H9 (cell line): ENCODE data around the gene PSMA6. TPM values are rescaled to one million over a fixed set of nuclear protein-coding genes. Genes with fewer than 3 reads are reported as not detected.

ENCODE experiments used
- DNase-seq: peaks from one replicate; pipeline ENCODE4 v3.0.0-alpha.2; 2017
- H2AFZ ChIP-seq: one replicate; pipeline ENCODE4 v1.6.1; 2013; ENCODE audit warnings: mild to moderate bottlenecking, low read length, control low read depth, moderate library complexity
- H2AK5ac ChIP-seq: 2 replicates; pipeline ENCODE4 v1.6.1; 2013; ENCODE audit warnings: low read length, control low read depth, mixed read lengths; ENCODE audit not compliant: insufficient read length
- H2BK120ac ChIP-seq: one replicate; pipeline ENCODE4 v1.6.1; 2013; ENCODE audit warnings: low read depth, mild to moderate bottlenecking, low read length, control low read depth, inconsistent platforms; ENCODE audit not compliant: poor library complexity, severe bottlenecking
- H2BK12ac ChIP-seq: 2 replicates; pipeline ENCODE4 v1.6.1; 2013; ENCODE audit warnings: low read length, control low read depth, mixed read lengths, low read depth; ENCODE audit not compliant: insufficient read length
- H2BK15ac ChIP-seq: 2 replicates; pipeline ENCODE4 v1.6.1; 2013; ENCODE audit warnings: low read depth, low read length, control low read depth
- H2BK20ac ChIP-seq: one replicate; pipeline ENCODE4 v1.6.1; 2013; ENCODE audit warnings: low read depth, mild to moderate bottlenecking, low read length, control low read depth, inconsistent platforms; ENCODE audit not compliant: poor library complexity, severe bottlenecking
- H2BK5ac ChIP-seq: 2 replicates; pipeline ENCODE4 v1.6.1; 2013; ENCODE audit warnings: low read length, control low read depth, mixed read lengths; ENCODE audit not compliant: insufficient read length
- H3K14ac ChIP-seq: 2 replicates; pipeline ENCODE4 v1.6.1; 2013; ENCODE audit warnings: low read length, control low read depth; ENCODE audit not compliant: insufficient read depth
- H3K18ac ChIP-seq: 2 replicates; pipeline ENCODE4 v1.6.1; 2013; ENCODE audit warnings: low read depth, mild to moderate bottlenecking, mixed read lengths, low read length, control low read depth; ENCODE audit not compliant: insufficient read length
- H3K23ac ChIP-seq: 2 replicates; pipeline ENCODE4 v1.6.1; 2013; ENCODE audit warnings: low read length, control low read depth, mixed read lengths, low read depth; ENCODE audit not compliant: insufficient read length
- H3K23me2 ChIP-seq: 2 replicates; pipeline ENCODE4 v1.6.1; 2013; ENCODE audit warnings: low read depth, mild to moderate bottlenecking, mixed read lengths, low read length, control low read depth; ENCODE audit not compliant: insufficient read length, poor library complexity, severe bottlenecking
- H3K27ac ChIP-seq: 2 replicates; pipeline ENCODE4 v1.5.1; 2013; ENCODE audit warnings: low read length, control low read depth, mixed read lengths, low read depth; ENCODE audit not compliant: insufficient read length
- H3K27me3 ChIP-seq: 2 replicates; pipeline ENCODE4 v1.6.1; 2013; ENCODE audit warnings: low read length, control low read depth, inconsistent platforms; ENCODE audit not compliant: insufficient read depth
- H3K4ac ChIP-seq: 2 replicates; pipeline ENCODE4 v1.6.1; 2013; ENCODE audit warnings: low read depth, mild to moderate bottlenecking, control low read depth, inconsistent platforms, low read length, moderate library complexity
- H3K4me1 ChIP-seq: 2 replicates; pipeline ENCODE4 v1.6.1; 2013; ENCODE audit warnings: low read length, control low read depth, inconsistent platforms; ENCODE audit not compliant: insufficient read depth
- H3K4me2 ChIP-seq: 2 replicates; pipeline ENCODE4 v1.6.1; 2013; ENCODE audit warnings: low read length, control low read depth, mixed read lengths; ENCODE audit not compliant: insufficient read length, insufficient read depth
- H3K56ac ChIP-seq: 2 replicates; pipeline ENCODE4 v1.6.1; 2013; ENCODE audit warnings: low read depth, mild to moderate bottlenecking, mixed read lengths, low read length, control low read depth; ENCODE audit not compliant: insufficient read length
- H3K79me1 ChIP-seq: 2 replicates; pipeline ENCODE4 v1.6.1; 2013; ENCODE audit warnings: low read depth, mild to moderate bottlenecking, moderate library complexity, low read length, control low read depth, inconsistent platforms; ENCODE audit not compliant: insufficient read depth, poor library complexity, severe bottlenecking
- H3K79me2 ChIP-seq: 2 replicates; pipeline ENCODE4 v1.6.1; 2013; ENCODE audit warnings: low read length, control low read depth, inconsistent platforms; ENCODE audit not compliant: insufficient read depth
- H3K9ac ChIP-seq: 2 replicates; pipeline ENCODE4 v1.6.1; 2013; ENCODE audit warnings: low read length, control low read depth, mixed read lengths; ENCODE audit not compliant: insufficient read length; ENCODE audit errors: extremely low read depth
- H3K9me3 ChIP-seq: one replicate; pipeline ENCODE4 v1.6.1; 2013; ENCODE audit warnings: low read depth, low read length, inconsistent platforms; ENCODE audit not compliant: control insufficient read depth
- H3T11ph ChIP-seq: one replicate; pipeline ENCODE4 v1.6.1; 2013; ENCODE audit warnings: mild to moderate bottlenecking, low read length, control low read depth, inconsistent platforms
- H4K20me1 ChIP-seq: one replicate; pipeline ENCODE4 v1.6.1; 2013; ENCODE audit not compliant: control insufficient read depth, insufficient read length, insufficient read depth
- H4K5ac ChIP-seq: 2 replicates; pipeline ENCODE4 v1.6.1; 2013; ENCODE audit warnings: low read depth, mild to moderate bottlenecking, mixed read lengths, low read length, control low read depth; ENCODE audit not compliant: insufficient read length
- H4K8ac ChIP-seq: replicated peaks from 2 replicates; pipeline ENCODE4 v1.6.1; 2013; ENCODE audit warnings: low read length, control low read depth, mixed read lengths, low read depth; ENCODE audit not compliant: insufficient read length
- H4K91ac ChIP-seq: 2 replicates; pipeline ENCODE4 v1.6.1; 2013; ENCODE audit warnings: low read depth, mild to moderate bottlenecking, moderate library complexity, mixed read lengths, low read length, control low read depth; ENCODE audit not compliant: insufficient read length
- H3K27ac Mint-ChIP-seq, 3 experiments: 2 replicates in 2 of 3; 3 replicates in 1 of 3; pipeline ENCODE4 v1.8.0; 2020 to 2021; ENCODE audit warnings: mixed read lengths in 3 of 3, mild to moderate bottlenecking in 1 of 3, moderate library complexity in 1 of 3
- H3K27me3 Mint-ChIP-seq: 2 replicates; pipeline ENCODE4 v1.8.0; 2021; ENCODE audit warnings: low read depth, mild to moderate bottlenecking, moderate library complexity, mixed read lengths
- H3K36me3 Mint-ChIP-seq, 3 experiments: 2 replicates in 2 of 3; 3 replicates in 1 of 3; pipeline ENCODE4 v1.8.0; 2020 to 2021; ENCODE audit warnings: low read depth in 3 of 3, mixed read lengths in 3 of 3; ENCODE audit not compliant: insufficient read depth in 1 of 3
- H3K4me1 Mint-ChIP-seq, 2 experiments: 2 replicates each; pipeline ENCODE4 v1.8.0; 2020; ENCODE audit warnings: mixed read lengths in 2 of 2
- H3K4me3 Mint-ChIP-seq, 2 experiments: 2 replicates in 1 of 2; 3 replicates in 1 of 2; pipeline ENCODE4 v1.8.0; 2020 to 2021; ENCODE audit warnings: mild to moderate bottlenecking in 2 of 2, mixed read lengths in 2 of 2, moderate library complexity in 1 of 2
- H3K9me3 Mint-ChIP-seq, 2 experiments: 2 replicates in 1 of 2; 3 replicates in 1 of 2; pipeline ENCODE4 v1.8.0; 2020; ENCODE audit warnings: mild to moderate bottlenecking in 2 of 2, mixed read lengths in 2 of 2, moderate library complexity in 1 of 2
- CTCF ChIP-seq: fragments of 200-600 bp; sonication (generic); conservative IDR thresholded peaks from 3 replicates; pipeline ENCODE4 v1.8.0; 2021; ENCODE audit warnings: antibody characterized with exemption, mild to moderate bottlenecking
- WGBS: extraction: QIAGEN DNeasy Blood & Tissue Kit; methylation state at CpG from one replicate; pipeline ENCODE4 v1.1.7; 2013; ENCODE audit warnings: missing lambda C conversion rate, low lambda C conversion rate, mixed read lengths; ENCODE audit not compliant: insufficient read length; ENCODE audit errors: extremely low coverage; 5-methylcytosine and 5-hydroxymethylcytosine counted together
- total RNA-seq: library from RNA; stranded (reverse); gene quantifications from 2 replicates; pipeline ENCODE4 v1.2.1, GENCODE V29; 2021

The PSMA6 gene
- total RNA-seq, 1 experiment from 2014 or later: 255 TPM

GRCh38 chr14:35296545-35296944 lies 4.4 kb downstream of the PSMA6 start:
- no peak overlapping the region for H3K23ac ChIP-seq
- H2BK20ac ChIP-seq: no peak overlapping the region
- TF ChIP-seq CTCF: no peak
- peaks cover 17 to 20% of the 10 kb centered on the region in 2 experiments for H3K4me1 Mint-ChIP-seq
- no peaks in the 10 kb centered on the region for H3K27me3 ChIP-seq
- H3K79me1 ChIP-seq: peaks cover 3% of the 10 kb centered on the region
- H2AK5ac ChIP-seq: no peak overlapping the region
- H3K4me3 Mint-ChIP-seq: no peak overlapping the region
- H2BK120ac ChIP-seq: no peak overlapping the region
- H3K14ac ChIP-seq: no peak overlapping the region
- H3K23me2 ChIP-seq: peaks cover 4% of the 10 kb centered on the region
- H3K27ac Mint-ChIP-seq: no peak overlapping the region; a peak in 1 of 7 replicates
- no CpG with 5 or more reads among the region's 3 CpGs for WGBS
- H3K9ac ChIP-seq: no peak overlapping the region
- H3K18ac ChIP-seq: no peak overlapping the region
- no peaks in the 10 kb centered on the region for H3K9me3 ChIP-seq
- H4K20me1 ChIP-seq: no peaks in the 10 kb centered on the region
- H3K56ac ChIP-seq: no peak overlapping the region
- no peak overlapping the region for H3K4ac ChIP-seq
- no peak overlapping the region for H4K8ac ChIP-seq
- H2AFZ ChIP-seq: no peak overlapping the region
- DNase-seq: no peak
- no peak overlapping the region for H2BK12ac ChIP-seq
- peaks cover 2% of the 10 kb centered on the region; the same call in 1 of the 2 replicates for H3K4me1 ChIP-seq
- H3K79me2 ChIP-seq: peaks cover 36% of the 10 kb centered on the region
- H4K91ac ChIP-seq: no peak overlapping the region
- H3K27ac ChIP-seq: no peak overlapping the region
- H4K5ac ChIP-seq: no peak overlapping the region
- H3K27me3 Mint-ChIP-seq: no peaks in the 10 kb centered on the region
- H2BK15ac ChIP-seq: no peak overlapping the region
- H2BK5ac ChIP-seq: no peak overlapping the region
- H3K4me2 ChIP-seq: no peak overlapping the region
- H3T11ph ChIP-seq: no peak overlapping the region
- H3K9me3 Mint-ChIP-seq: no peaks in the 10 kb centered on the region
- H3K36me3 Mint-ChIP-seq: peaks cover 3 to 8% (median 7%) of the 10 kb centered on the region in 3 experiments; a peak in 4 of 7 replicates
